ENCODE data around the gene PRKAG2. TPM values are rescaled to one million over a fixed set of nuclear protein-coding genes. Genes with fewer than 3 reads are reported as not detected.

The PRKAG2 gene
- total and polyA plus RNA-seq, 2 of the 8 experiments (the other 6 are each of a cell fraction or from before 2014, with no cell fraction given), result 7.5 to 18.1 TPM

DNA sequence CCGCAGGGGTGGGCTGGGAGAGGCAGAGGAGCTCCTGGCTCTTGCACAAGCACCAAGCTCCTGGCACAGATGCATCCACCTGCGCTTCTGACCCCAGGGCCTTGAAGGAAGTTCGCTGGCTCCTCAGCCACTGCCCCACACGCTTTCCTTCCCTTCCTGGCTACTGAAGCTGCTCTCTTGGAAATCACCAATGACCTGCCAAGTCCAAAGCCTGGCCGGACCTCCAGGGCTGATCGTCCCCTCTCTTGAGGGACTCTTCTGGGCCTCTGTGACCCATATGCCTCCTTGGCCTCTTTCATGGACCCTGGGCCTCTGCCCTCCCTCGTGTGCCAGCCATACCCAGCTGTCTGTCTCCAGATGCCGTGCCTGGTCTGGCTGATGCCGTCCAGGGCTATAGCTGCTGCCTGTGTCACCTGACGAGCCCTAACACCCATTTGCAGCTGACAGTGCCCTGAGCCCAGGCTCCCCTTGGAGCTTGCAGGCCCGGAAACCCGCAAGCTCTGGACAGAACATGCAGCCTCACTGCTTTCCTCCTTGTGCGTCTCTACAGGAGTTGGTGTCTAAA is 113.4 kb downstream of the PRKAG2 start:
- 0 out of 4 replicates have a peak overlapping the region, but pooled peaks of 1 of the 2 experiments have one; percentile 18 for H3K4me2 ChIP-seq (ENCODE audit: insufficient read depth in 1 of 2, low read depth in 2 of 2, low read length in 2 of 2)
- no peaks in the 10 kb centered on the region; a peak in 1 of 8 replicates for H3K36me3 ChIP-seq (ENCODE audit: control insufficient read depth in 2 of 4, insufficient read depth in 4 of 4, low read length in 3 of 4)
- H3K79me1 ChIP-seq (ENCODE audit: low read depth, low read length), result no peaks in the 10 kb centered on the region
- H4K20me1 ChIP-seq (replicated peaks in 1 of 2; ENCODE audit: control insufficient read depth in 1 of 2, insufficient read depth in 2 of 2, low read length in 2 of 2), result no peaks in the 10 kb centered on the region
- H2BK20ac ChIP-seq (ENCODE audit: low read length), result no peak overlapping the region
- H2BK15ac ChIP-seq (ENCODE audit: low read length), result peak overlapping the region; percentile 67; the same call in 1 of the 2 replicates
- no peak for DNase-seq (ENCODE audit: low read depth in 1 of 2, low spot score in 2 of 2)
- H2BK12ac ChIP-seq (ENCODE audit: low read depth, low read length), result peak overlapping the region; percentile 62; the same call in 1 of the 2 replicates
- no peaks in the 10 kb centered on the region for H3K9me3 ChIP-seq (ENCODE audit: insufficient read depth in 2 of 2, low read depth in 1 of 2, low read length in 1 of 2)
- H3K23me2 ChIP-seq (ENCODE audit: low read depth, low read length), result no peaks in the 10 kb centered on the region
- no peak overlapping the region for H2BK120ac ChIP-seq (replicated peaks; ENCODE audit: low read depth, low read length)
- H4K8ac ChIP-seq (ENCODE audit: extremely low read depth, insufficient read depth, low read length), result no peak overlapping the region
- no peak overlapping the region for H3K4me3 ChIP-seq (ENCODE audit: extremely low read depth in 1 of 4, insufficient read depth in 2 of 4, low read depth in 3 of 4, low read length in 4 of 4)
- no peak overlapping the region for H3K27ac ChIP-seq (ENCODE audit: low read depth, low read length)
- H2AFZ ChIP-seq (ENCODE audit: low read length), result peak overlapping the region; percentile 37; the same call in 1 of the 2 replicates
- no peak overlapping the region for H3K9ac ChIP-seq (replicated peaks in 1 of 4; ENCODE audit: extremely low read depth in 1 of 4, low read depth in 3 of 4, low read length in 3 of 4)
- no peak overlapping the region for H3K23ac ChIP-seq (ENCODE audit: insufficient read length)
- H3K79me2 ChIP-seq (ENCODE audit: control insufficient read depth in 1 of 2, insufficient read depth in 2 of 2, low read length in 2 of 2), result no peaks in the 10 kb centered on the region
- H3K18ac ChIP-seq (ENCODE audit: extremely low read depth, low read length), result peak overlapping the region; percentile 36; the same call in 1 of the 2 replicates
- H3K4ac ChIP-seq (replicated peaks; ENCODE audit: insufficient read length, low read depth, low read length), result peak overlapping the region; percentile 57
- peaks cover 0 to 10% (median 5%) of the 10 kb centered on the region in 4 experiments; a peak in 4 of 7 replicates for H3K27me3 ChIP-seq (replicated peaks in 1 of 4; ENCODE audit: control insufficient read depth in 3 of 4, extremely low read depth in 1 of 4, insufficient read depth in 3 of 4, low read length in 3 of 4)
- FAIRE-seq, result no peak
- CTCF ChIA-PET (ENCODE audit: partially characterized antibody), result interaction anchor here (0.6 to 8.6 kb wide), 10 partner anchors 10 to 449 kb away, joined by 3 to 107 read pairs (median 3); no protein-coding TSS in a partner anchor
- H3K4me1 ChIP-seq (replicated peaks in 1 of 4; ENCODE audit: control insufficient read depth in 3 of 4, insufficient read depth in 4 of 4, low read length in 3 of 4), result peaks cover 0 to 6% (median 0%) of the 10 kb centered on the region in 4 experiments; a peak in 2 of 7 replicates
- H2AK5ac ChIP-seq (ENCODE audit: low read depth, low read length), result no peak overlapping the region
- WGBS, 2 experiments (ENCODE audit: extremely low coverage in 1 of 2, insufficient coverage in 1 of 2, insufficient read length in 1 of 2, insufficient replicate concordance in 2 of 2, low coverage in 1 of 2, low lambda C conversion rate in 2 of 2, missing lambda C conversion rate in 1 of 2), result 91% methylated on average over 13 of the region's 13 CpGs; no CpG with 5 or more reads in 1 of the 2 experiments
- no peak overlapping the region for H2BK5ac ChIP-seq (ENCODE audit: low read depth, low read length)
- no peak overlapping the region for H3K14ac ChIP-seq (ENCODE audit: insufficient read length)
- H4K5ac ChIP-seq (ENCODE audit: insufficient read length, low read depth, low read length), result no peak overlapping the region
- no peak overlapping the region for H3K56ac ChIP-seq (replicated peaks; ENCODE audit: insufficient read length, low read depth, low read length)
- POLR2A ChIA-PET (ENCODE audit: partially characterized antibody), result no interaction called here
- H4K91ac ChIP-seq (replicated peaks; ENCODE audit: insufficient read length, low read length), result no peak overlapping the region
- TF ChIP-seq JUN (IDR thresholded peaks at IDR 0.05; ENCODE audit: low read depth, low read length) (no peak), FOSL1 (IDR thresholded peaks at IDR 0.05; ENCODE audit: insufficient read depth, low read depth, low read length) (no peak), RXRA (IDR thresholded peaks at IDR 0.05; ENCODE audit: insufficient read depth, low read depth, low read length) (no peak), SAP30 (IDR thresholded peaks at IDR 0.05; ENCODE audit: insufficient read depth, insufficient replicate concordance, low read length) (no peak)
- TF ChIP-seq, protein P1, sequence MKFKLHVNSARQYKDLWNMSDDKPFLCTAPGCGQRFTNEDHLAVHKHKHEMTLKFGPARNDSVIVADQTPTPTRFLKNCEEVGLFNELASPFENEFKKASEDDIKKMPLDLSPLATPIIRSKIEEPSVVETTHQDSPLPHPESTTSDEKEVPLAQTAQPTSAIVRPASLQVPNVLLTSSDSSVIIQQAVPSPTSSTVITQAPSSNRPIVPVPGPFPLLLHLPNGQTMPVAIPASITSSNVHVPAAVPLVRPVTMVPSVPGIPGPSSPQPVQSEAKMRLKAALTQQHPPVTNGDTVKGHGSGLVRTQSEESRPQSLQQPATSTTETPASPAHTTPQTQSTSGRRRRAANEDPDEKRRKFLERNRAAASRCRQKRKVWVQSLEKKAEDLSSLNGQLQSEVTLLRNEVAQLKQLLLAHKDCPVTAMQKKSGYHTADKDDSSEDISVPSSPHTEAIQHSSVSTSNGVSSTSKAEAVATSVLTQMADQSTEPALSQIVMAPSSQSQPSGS (IDR thresholded peaks at IDR 0.05; ENCODE audit: low read length), result no peak
- TF ChIP-seq, protein P2, sequence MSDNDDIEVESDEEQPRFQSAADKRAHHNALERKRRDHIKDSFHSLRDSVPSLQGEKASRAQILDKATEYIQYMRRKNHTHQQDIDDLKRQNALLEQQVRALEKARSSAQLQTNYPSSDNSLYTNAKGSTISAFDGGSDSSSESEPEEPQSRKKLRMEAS (IDR thresholded peaks at IDR 0.05), result no peak
- TF ChIP-seq, protein P3, sequence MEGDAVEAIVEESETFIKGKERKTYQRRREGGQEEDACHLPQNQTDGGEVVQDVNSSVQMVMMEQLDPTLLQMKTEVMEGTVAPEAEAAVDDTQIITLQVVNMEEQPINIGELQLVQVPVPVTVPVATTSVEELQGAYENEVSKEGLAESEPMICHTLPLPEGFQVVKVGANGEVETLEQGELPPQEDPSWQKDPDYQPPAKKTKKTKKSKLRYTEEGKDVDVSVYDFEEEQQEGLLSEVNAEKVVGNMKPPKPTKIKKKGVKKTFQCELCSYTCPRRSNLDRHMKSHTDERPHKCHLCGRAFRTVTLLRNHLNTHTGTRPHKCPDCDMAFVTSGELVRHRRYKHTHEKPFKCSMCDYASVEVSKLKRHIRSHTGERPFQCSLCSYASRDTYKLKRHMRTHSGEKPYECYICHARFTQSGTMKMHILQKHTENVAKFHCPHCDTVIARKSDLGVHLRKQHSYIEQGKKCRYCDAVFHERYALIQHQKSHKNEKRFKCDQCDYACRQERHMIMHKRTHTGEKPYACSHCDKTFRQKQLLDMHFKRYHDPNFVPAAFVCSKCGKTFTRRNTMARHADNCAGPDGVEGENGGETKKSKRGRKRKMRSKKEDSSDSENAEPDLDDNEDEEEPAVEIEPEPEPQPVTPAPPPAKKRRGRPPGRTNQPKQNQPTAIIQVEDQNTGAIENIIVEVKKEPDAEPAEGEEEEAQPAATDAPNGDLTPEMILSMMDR (IDR thresholded peaks at IDR 0.05; ENCODE audit: control extremely low read depth in 1 of 3, insufficient read depth in 1 of 3, low read depth in 1 of 3, low read length in 3 of 3), result no peak

Data from H1 (cell line).